IPS DF 6.9 (cell line): ENCODE results near the gene HAP1.
A peak's percentile ranks its signal among the peaks of the same experiment; 100 is the strongest.
"Not testable (repeated sequence)": the region's sequence is repeated elsewhere in the genome, so short reads cannot be mapped to it uniquely, and the experiment has no call there.

Experiments
- DNase-seq: peaks from one replicate; pipeline ENCODE4 v3.0.0-alpha.2; 2013; ENCODE audit warnings: low read depth, low spot score
- H3K27ac ChIP-seq: one replicate; pipeline ENCODE4 v1.5.1; 2013; ENCODE audit warnings: low read length, control low read depth
- H3K27me3 ChIP-seq: 2 replicates; pipeline ENCODE4 v1.6.1; 2013; ENCODE audit warnings: mild to moderate bottlenecking, low read length; ENCODE audit not compliant: control insufficient read depth, insufficient read depth
- H3K36me3 ChIP-seq: 2 replicates; pipeline ENCODE4 v1.6.1; 2013; ENCODE audit warnings: low read length; ENCODE audit not compliant: control insufficient read depth, insufficient read depth
- H3K4me1 ChIP-seq: 2 replicates; pipeline ENCODE4 v1.6.1; 2013; ENCODE audit warnings: low read length; ENCODE audit not compliant: control insufficient read depth, insufficient read depth
- H3K4me3 ChIP-seq: 2 replicates; pipeline ENCODE4 v1.5.1; 2013; ENCODE audit warnings: mild to moderate bottlenecking, low read length
- H3K9me3 ChIP-seq: 2 replicates; pipeline ENCODE4 v1.6.1; 2013; ENCODE audit warnings: low read length, inconsistent platforms; ENCODE audit not compliant: control insufficient read depth, insufficient read depth
- WGBS: extraction: QIAGEN DNeasy Blood & Tissue Kit; methylation state at CpG from one replicate; pipeline ENCODE4 v1.1.7; 2013; ENCODE audit warnings: mixed read lengths, missing lambda C conversion rate; ENCODE audit not compliant: insufficient read length, insufficient coverage; 5-methylcytosine and 5-hydroxymethylcytosine counted together

The HAP1 gene

GRCh38 chr17:41689497-41690299 lies 44.7 kb downstream of the HAP1 start:
- Histone ChIP-seq H3K27me3 (no peaks in the 10 kb centered on the region), H3K4me3 (peak overlapping the region; percentile 76), H3K27ac (no peak overlapping the region), H3K9me3 (no peaks in the 10 kb centered on the region), H3K36me3 (peaks cover 29% of the 10 kb centered on the region), H3K4me1 (no peaks in the 10 kb centered on the region)
- DNase-seq: no peak
- WGBS: no CpG with 5 or more reads among the region's 27 CpGs

- H3K4me1 ChIP-seq: no peaks in the 10 kb centered on the region
- no peaks in the 10 kb centered on the region for H3K9me3 ChIP-seq
- no CpG with 5 or more reads among the region's 81 CpGs for WGBS
- H3K27ac ChIP-seq: no peak within 1 kb of the TSS
- H3K36me3 ChIP-seq: peaks cover 29% of the 10 kb centered on the region
- no peaks in the 10 kb centered on the region for H3K27me3 ChIP-seq
- peak within 1 kb of the TSS; percentile 76 for H3K4me3 ChIP-seq
- peak; percentile 100 for DNase-seq
Measured at GRCh38 chr17:41688641-41689496, 45.6 kb downstream of the HAP1 start, which contains the start of gene EIF1. TSS of gene EIF1 (plus strand) at chr17:41688885. CDS start at chr17:41689039, 154 bp downstream.

DNA sequence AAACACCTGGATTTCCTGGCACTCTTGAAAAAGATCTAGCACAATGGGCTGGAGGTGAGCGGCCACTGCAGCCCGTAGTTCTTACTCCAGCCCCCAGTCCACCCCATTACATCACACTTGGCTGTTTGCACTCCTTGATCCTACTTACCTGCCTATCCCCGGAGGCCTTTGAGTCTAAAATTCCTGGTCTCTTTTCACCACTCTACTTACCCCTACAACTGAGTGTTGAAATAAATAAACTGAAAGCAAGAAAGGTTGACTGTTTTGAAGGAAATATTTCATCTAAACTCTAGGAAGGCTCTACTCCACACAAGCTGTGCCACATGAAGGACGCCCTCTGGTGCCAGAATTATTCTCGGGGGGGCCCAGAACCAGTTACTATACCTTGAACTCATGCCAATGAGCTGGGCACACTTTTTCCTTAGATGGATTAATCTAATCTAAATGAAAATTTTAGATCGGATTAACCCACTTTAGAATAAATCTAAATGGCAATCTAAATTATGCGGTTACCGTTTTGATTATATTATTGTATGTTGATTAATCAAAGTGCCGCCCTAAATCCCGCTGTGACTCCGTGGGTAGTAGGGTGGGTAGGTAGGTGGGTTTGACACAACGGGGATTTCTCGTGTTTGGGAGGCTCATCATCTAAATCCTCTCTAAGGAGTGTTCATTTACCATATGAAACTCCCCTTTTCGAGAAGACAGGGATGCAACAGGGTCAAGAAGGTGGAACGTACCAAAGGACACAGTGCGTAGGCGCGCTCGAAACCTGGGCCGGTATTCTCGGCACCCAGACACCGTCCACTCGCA lies 46.4 kb downstream of the HAP1 start:
- Histone ChIP-seq H3K4me3 (peak overlapping the region; percentile 61; the same call in 1 of the 2 replicates), H3K27ac (no peak overlapping the region), H3K4me1 (0 out of 2 replicates have a peak, but pooled peaks cover 1% of the 10 kb centered on the region), H3K36me3 (peaks cover 28% of the 10 kb centered on the region), H3K27me3 (no peaks in the 10 kb centered on the region), H3K9me3 (no peaks in the 10 kb centered on the region)
- DNase-seq: no peak
- WGBS: no CpG with 5 or more reads among the region's 23 CpGs

DNA sequence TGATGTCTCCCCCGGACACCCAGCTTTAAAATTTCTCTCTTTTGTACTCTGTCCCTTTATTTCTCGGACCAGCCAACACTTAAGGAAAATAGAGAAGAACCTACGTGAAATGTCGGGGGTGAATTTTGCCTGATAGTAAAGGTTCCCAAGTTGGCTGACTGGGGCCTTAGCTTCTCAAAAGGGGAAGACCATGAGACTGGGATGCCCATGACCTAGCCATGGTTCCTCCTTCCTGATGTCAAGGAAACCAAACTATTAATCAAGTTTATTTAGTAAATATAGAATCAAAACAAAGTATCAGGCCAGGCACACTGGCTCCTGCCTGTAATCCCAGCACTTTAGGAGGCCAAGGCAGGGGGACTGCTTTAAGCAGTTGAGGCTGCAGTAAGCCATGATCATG lies 48.2 kb downstream of the HAP1 start:
- no peak for DNase-seq
- 0 out of 2 replicates have a peak, but pooled peaks cover 1% of the 10 kb centered on the region for H3K4me1 ChIP-seq
- H3K27ac ChIP-seq: no peak overlapping the region
- H3K4me3 ChIP-seq: no peak overlapping the region
- H3K9me3 ChIP-seq: no peaks in the 10 kb centered on the region
- peaks cover 13% of the 10 kb centered on the region for H3K36me3 ChIP-seq
- no peaks in the 10 kb centered on the region for H3K27me3 ChIP-seq
- no CpG with 5 or more reads among the region's 4 CpGs for WGBS

DNA sequence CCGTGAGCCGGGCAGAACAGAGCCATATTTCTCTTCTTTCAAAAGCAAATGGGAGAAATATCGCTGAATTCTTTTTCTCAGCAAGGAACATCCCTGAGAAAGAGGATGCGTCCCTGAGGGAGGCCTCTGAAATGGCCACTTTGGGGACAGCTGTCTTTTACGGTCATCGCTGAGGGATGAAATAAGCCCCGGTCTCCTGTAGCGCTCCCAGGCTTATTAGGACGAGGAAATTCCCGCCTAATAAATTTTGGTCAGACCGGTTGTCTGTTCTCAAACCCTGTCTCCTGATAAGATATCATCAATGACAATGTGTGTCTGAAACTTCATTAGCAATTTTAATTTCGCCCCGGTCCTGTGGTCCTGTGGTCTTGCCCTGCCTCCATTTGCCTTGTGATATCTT lies 48.7 kb downstream of the HAP1 start:
- not testable (repeated sequence) for H3K27me3 ChIP-seq, DNase-seq, H3K4me1 ChIP-seq, H3K4me3 ChIP-seq, H3K27ac ChIP-seq, H3K9me3 ChIP-seq, H3K36me3 ChIP-seq
- no CpG with 5 or more reads among the region's 13 CpGs for WGBS

DNA sequence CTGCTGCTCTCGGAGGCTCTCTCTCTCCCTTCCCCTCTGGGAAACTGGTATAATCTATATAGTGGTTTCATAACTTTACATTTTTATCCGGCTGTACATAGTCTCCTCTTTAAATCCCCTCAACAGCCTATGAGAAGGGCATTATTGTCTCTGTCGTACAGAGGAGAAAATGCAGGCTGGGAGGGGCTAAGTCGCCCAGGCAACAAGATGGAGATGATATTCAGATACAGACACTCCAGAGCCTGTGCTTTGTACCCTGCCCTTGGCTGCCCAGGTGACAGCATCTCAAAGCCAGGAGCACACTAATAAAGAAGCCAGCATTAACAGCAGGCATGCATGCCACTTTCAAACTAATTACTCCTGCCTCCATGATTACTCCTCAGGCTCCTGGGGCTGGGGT lies 50.4 kb downstream of the HAP1 start:
- WGBS: no CpG with 5 or more reads among the region's 4 CpGs
- Histone ChIP-seq H3K27me3 (no peaks in the 10 kb centered on the region), H3K9me3 (no peaks in the 10 kb centered on the region), H3K36me3 (no peaks in the 10 kb centered on the region), H3K4me3 (no peak overlapping the region), H3K4me1 (0 out of 2 replicates have a peak, but pooled peaks cover 1% of the 10 kb centered on the region), H3K27ac (no peak overlapping the region)
- DNase-seq: no peak

DNA sequence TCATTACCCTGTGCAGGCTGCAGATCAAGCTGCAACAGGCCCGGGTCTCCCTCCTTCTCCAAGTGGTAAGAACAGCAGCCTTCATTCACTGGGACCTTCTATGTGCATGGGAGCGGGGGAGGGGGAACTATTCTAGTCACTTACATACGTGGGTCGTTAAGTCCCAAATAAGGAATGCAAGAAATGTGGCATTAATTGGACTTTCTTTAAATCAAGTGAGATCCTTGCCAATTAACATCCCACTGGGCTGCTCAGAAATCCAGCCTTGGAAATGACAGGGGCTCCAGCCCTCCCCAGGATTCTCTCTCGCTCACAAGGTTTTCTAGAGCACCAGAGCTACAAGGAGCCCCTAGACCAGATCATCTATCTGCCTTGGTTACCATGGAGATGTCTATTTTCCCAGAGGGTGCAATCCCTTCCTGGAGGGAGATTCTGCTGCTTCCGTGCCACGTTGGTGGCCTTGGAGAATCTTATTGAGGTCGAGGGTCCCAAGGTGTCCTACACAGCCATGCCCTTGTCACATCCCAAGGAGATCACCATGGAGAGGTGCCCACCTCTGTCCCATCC lies 50.9 kb downstream of the HAP1 start:
- no CpG with 5 or more reads among the region's 8 CpGs for WGBS

DNA sequence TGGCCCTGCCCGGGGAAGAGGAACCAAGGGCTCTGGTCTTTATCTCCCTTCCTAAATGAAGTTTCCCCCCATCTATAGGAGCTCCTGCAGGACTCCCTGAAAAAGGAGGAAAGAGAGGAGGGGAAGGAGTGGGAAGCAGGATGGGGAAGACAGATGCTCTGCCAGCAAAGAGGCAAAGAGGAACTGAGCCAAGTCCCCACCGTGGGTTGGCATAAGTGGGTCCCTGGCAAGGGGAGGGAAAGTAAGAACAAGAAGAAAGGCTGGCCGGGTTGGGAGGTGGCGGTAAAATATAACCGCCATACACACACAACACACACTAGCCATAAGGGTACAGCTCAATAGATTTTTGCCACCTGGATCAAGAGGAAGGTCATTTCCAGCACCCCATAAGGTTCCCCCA lies 51.8 kb downstream of the HAP1 start:
- H3K36me3 ChIP-seq: no peaks in the 10 kb centered on the region
- H3K9me3 ChIP-seq: no peaks in the 10 kb centered on the region
- 0 out of 2 replicates have a peak, but pooled peaks cover 1% of the 10 kb centered on the region for H3K4me1 ChIP-seq
- H3K4me3 ChIP-seq: no peak overlapping the region
- no CpG with 5 or more reads among the region's 5 CpGs for WGBS
- no peak overlapping the region for H3K27ac ChIP-seq
- H3K27me3 ChIP-seq: no peaks in the 10 kb centered on the region
- no peak for DNase-seq

More for the DNA sequence above, 50.9 kb downstream of the HAP1 start:
- no peak overlapping the region for H3K27ac ChIP-seq
- no peaks in the 10 kb centered on the region for H3K9me3 ChIP-seq
- no peak overlapping the region for H3K4me3 ChIP-seq
- no peaks in the 10 kb centered on the region for H3K36me3 ChIP-seq
- no peaks in the 10 kb centered on the region for H3K27me3 ChIP-seq
- H3K4me1 ChIP-seq: 0 out of 2 replicates have a peak, but pooled peaks cover 1% of the 10 kb centered on the region
- no peak for DNase-seq

- H3K9me3 ChIP-seq: no peaks in the 10 kb centered on the region
- no peak overlapping the region for H3K27ac ChIP-seq
- 0 out of 2 replicates have a peak, but pooled peaks cover 1% of the 10 kb centered on the region for H3K4me1 ChIP-seq
- no peaks in the 10 kb centered on the region for H3K27me3 ChIP-seq
- DNase-seq: no peak
- no peak overlapping the region for H3K4me3 ChIP-seq
- H3K36me3 ChIP-seq: no peaks in the 10 kb centered on the region
- no CpG with 5 or more reads among the region's 3 CpGs for WGBS
Measured at GRCh38 chr17:41681776-41682175, 52.7 kb downstream of the HAP1 start.
